Stimulated activated CD8-positive, alpha-beta memory T cell treated with anti-CD3 and anti-CD28 coated beads, Interleukin-7, amount 100 ng/mL, for 4 hours (primary cell): ENCODE results near the gene CD82.

Experiments
- DNase-seq, 2 donors: peaks; one replicate each; pipeline ENCODE4 v3.0.0-alpha.2; 2020; ENCODE audit warnings: low read depth in 2 of 2

The CD82 gene

DNA sequence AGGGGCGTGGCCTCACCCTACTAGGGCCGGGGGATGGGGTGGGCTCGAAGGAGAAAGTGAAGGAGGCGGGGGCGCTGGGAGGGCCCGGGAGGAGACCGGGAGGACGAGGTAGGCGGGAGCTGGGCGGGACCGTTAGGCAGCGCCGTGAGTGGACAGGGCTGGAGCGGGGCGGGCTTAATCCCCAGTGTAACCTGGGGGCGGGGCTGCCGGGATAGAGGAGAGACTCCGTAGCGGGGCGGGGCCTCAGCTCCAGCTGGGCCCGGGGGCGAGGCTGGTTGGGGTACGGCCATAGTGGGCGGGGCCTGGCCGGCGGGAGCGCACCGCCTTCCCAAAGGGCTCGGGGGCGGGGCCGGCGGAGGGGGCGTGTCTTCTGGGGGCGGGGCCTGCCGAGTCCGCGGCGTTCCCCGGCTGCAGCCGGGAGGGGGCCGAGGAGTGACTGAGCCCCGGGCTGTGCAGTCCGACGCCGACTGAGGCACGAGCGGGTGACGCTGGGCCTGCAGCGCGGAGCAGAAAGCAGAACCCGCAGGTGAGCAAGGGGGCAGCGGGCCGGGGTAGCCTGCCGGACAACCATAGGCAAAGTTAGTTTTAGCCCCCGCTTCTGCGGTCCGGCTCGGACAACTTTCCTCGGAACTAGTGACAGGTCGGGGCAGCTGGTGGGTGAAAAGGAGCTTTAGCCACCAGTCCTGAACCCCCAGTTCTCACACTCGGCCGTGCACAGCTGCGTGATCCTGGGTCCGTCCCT is at the start of gene CD82:
Gene CD82 (plus strand): TSS at position 453 of the 742 bp plus-strand sequence. CDS start 29,000 bp downstream, outside the sequence.
- DNase-seq: peak; percentile 92 to 97

DNA sequence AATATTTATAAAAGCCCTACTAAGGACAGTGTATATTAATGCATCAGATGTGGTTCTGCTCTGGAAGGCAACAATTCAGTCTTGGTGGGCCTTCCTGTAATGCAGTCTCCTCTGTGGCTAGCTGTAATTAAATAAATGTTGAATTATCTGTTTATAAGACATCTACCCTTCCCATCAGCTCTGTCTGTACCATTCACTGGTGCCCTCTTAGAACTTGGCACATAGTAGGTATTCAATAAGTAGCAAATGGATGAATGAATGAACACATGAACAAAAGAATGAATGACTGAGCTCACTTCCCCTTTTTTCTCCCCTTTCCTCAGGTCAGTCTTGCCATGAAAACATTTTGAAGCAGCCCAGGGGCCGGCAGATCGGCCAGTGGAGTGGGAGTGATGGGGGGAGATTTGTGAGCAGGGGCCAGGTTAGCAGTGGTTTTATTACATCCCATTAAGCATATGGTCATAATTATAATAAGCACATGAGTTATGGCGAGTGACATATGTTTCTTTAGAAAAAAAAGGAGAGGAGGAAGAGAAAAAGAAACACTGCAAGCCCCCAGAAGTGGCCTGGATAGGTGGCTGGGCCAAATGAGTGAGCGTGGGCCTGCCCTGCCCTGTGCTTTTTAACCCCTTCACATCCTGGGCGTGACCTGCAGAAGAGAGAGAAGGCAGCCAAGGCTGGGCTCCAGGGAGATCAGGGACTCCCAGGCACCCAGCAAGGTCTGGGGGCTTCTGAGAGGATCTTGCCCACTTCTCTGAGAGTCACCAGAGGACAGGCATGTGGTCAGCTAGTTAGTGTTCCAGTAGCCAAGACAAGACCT is 48.6 kb upstream of the CD82 start:
- no peak for DNase-seq

DNA sequence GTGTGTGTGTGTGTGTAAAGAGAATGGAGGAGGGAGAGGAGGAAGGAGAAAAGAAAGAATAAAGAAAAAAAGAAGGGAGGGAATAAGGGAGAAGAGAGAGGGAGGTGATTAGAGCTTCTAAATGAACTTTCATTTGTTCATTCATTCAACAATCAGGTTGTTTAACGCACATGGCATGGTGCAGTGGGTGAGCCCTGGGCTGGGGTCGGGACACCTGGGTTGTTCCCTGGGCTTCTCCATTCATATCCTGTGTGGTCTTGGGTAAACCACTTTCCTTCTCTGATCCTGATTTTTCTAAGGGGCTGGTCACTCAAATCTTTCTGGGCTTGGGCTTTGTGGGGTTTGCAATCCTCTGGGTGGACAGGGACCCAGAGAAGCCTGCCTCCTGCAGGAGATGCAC is 47.9 kb upstream of the CD82 start:
- no peak for DNase-seq

DNA sequence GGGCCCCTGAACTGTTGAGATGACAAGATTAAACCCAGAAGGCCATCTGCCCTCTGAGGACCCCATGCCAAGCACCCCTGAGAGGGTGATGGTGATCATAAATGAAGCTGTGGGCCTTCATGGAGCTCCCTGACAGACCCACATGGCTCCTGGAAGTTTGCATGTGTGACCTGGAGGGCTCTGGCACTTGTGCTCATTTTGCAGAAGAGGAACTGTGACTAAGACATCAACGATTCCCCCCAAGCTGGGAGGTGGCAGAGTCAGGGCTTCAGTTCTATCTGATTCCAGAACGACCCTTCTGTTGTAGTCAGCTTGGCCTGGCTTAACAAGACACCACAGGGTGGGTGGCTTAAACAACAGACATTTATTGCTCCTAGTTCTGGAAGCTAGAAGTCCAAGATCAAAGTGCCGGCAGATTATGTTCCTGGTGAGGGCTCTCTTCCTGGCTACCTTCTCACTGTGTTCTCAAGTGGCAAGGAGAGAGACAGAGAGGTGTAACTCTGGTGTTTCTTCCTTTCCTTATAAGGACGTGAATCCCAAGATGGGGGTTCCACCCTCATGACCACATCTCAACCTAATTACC is 46.4 kb upstream of the CD82 start:
- DNase-seq: no peak

DNA sequence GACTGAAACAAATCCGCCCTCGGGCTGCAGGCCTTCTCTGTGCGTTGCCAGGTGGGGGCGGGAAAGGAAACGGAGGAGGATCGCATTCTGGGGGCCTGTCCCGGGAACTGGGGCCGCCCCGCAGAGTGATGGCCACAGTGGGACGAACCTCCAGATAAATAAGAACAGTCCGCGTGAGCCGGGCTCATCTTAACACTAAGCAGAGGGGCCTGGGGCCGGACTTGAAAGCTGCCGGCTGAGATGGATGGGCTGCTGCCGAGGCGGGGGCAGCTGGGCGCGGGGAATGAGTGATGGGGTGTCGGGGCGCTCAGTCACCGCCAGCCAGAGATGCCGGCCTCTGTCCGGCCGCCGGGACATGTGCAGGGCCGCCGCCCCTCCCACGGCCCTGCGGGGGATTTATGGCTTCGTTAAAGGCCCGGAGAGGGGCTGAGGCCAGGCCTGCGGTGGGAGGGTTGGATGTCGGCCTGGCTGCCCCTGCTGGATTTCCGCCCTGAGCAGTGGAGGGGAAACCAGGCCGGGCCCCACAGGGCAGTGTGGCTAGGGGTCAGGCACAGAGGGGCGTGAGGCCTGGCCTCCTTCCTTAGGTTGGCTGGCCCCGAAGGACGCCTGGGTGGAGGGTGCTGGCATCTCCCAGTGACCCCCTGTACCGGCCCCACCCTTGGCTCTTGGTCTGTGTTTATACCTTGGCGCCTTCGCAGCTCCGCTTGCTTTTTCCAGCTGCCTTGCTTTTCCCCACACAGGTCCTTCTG is 45.3 kb upstream of the CD82 start:
- no peak for DNase-seq

DNA sequence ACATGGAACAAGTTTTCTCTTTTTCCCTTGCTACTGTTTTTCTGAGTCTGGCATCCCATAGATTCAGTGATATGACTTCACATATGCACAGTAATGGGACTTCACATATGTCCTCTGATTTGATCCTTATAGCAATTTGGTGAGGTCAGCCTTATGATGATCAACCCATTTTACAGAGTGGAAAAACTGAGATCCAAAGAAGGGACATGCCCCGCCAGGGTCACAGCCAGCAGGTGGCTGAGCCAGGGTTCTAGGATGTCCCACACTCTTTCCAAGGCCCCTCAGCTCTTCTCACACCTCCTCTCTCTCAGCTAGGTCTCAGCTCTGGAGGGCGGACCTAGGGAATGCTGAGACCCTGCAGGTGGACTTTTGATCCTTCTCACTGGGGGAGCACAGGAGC is 44.3 kb upstream of the CD82 start:
- DNase-seq: no peak

DNA sequence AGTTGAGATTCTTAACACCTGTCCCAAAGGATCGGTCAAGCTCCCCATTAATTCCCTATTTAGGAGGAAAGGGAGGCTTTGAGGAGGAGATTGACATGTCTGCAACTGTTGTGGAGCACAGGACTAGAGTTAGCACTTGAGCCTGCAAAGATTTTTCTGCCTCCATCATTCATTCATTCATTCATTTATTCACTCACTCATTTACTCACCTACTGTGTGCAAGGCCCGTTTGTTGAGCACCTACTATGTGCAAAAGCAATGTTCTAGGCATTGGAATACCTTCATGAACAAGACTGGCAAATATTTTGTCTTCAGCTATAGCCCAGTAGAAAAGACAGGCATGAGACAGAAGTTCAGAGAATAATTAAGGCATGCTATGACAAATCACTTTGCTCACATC is 43.2 kb upstream of the CD82 start:
- no peak for DNase-seq

- no peak for DNase-seq
Measured at GRCh38 chr11:44524346-44524745, 41.1 kb upstream of the CD82 start.

- DNase-seq: no peak
Measured at GRCh38 chr11:44524751-44525201, 40.7 kb upstream of the CD82 start.

DNA sequence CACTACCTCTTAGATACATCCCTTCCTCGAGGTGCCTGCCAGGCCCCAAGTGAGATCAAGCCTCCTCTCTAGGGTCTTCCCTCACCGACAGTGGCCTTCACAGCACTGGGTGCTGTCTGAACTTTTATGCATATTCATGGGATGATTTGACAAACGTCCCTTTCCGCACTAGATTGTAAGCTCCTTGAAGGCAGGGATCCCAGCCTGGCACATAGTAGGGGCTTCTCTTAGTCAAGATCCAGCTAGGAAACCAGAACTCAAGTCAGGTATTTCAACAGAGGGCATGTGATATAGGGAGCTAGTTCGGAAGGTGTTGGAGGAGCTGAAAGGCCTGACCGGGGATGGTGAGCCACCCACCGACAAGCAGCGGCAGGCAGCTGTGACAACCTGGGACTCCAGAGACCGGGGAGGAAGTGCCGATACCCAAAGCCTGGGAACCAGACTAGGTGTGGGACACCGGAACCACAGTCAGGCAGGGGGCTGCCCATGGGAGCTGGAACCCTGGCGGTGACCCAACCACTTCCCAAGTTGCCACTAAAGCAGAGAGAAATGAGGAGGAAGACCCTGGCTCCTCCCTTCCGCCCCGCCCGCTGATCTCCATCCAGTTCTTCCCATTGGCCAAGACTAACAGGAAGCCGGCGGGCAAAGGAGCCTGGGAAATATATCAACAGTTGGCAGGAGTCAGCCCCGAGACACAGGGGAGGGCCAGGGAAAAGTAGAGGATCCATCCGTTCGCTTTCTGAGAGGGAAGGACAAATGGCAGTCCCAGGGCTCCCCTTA is 39.8 kb upstream of the CD82 start:
- no peak for DNase-seq

DNA sequence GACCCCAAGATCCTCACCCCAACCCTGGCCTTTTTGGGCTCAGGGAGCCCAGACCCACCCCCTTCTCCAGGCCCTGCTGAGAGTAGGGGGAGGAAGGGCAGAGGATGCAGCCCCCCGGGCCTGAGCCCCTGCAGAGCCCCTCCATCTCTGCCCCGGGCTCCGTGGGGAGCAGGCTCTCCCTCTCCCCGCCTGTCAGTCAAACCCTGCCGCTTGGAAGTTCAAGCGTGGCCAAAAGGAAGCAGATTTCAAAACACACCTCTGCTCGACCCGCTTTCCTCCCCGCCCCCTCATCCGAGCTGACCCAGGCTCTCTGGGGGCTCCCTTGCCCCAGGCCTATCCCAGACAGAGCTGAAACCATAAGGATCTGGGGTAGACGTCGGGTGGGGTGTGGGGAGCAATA is 39.0 kb upstream of the CD82 start:
- DNase-seq: no peak

DNA sequence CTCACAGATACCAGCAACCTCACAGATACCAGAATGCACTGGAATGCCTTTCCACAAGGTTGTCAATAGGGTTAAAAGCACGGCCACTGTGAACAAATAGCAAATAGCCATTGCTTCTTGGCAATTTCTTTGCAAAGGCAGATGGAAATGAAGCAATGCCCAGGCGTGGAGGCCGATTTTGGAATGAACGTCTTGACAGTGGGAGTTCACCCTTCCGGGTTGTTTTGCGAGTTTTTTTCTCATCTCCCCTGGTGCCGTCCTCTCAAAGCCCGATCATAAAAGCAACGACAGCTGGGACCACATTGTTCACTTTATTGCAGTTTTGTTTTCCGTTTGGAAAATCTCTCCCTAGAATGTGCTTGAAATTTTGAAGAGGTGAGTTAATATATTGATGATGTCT is 38.0 kb upstream of the CD82 start:
- DNase-seq: no peak

DNA sequence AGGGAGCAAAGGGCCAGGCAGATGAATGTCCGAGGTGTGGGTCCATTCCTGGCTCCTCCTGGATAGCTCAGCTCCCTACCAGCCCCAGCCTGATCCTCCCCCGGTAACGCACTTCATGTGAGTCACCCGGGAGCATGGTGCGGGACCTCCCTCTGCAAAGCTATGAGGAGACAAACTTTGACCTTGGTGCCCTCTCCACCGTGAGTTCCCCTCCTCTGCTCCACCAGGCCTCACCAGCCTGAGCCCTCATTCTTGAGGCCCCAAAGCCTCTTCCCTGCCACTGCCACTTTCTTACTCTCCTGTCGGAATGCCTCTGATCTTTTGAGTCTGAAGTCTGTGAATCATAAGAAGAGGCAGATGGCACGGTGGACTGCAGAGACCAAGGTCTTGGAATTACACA is 37.4 kb upstream of the CD82 start:
- no peak for DNase-seq

GRCh38 chr11:44528581-44528980 is 36.9 kb upstream of the CD82 start:
- no peak for DNase-seq

- DNase-seq: no peak
Measured at GRCh38 chr11:44529895-44530412, 35.5 kb upstream of the CD82 start.

DNA sequence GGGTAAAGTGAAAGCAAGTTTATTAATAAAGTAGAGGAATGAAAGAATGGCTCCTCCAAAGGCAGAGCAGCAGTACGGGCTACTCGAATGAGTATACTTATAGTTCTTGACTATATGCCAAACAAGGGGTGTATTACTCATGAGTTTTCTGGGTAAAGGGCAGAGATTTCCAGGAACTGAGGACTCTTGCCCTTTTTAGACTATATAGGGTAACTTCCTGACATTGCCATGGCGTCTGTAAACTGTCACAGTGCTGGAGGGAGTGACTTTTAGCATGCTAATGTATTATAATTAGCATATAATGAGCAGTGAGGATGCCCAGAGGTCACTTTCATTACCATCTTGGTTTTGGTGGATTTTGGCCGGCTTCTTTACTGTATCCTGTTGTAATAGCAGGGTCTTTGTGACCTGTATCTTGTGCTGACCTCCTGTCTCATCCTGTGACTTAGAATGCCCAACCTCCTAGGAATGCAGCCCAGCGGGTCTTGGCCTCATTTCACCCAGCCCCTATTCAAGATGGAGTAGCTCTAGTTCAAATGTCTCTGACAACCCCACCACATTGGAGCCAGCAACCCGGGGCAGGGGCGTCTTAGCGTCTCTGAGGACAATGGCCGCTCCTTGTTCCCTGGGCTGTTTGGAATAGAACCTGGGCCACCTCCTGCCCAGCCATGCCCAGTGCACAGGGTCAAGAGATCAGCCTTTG is 34.9 kb upstream of the CD82 start:
- DNase-seq: no peak

DNA sequence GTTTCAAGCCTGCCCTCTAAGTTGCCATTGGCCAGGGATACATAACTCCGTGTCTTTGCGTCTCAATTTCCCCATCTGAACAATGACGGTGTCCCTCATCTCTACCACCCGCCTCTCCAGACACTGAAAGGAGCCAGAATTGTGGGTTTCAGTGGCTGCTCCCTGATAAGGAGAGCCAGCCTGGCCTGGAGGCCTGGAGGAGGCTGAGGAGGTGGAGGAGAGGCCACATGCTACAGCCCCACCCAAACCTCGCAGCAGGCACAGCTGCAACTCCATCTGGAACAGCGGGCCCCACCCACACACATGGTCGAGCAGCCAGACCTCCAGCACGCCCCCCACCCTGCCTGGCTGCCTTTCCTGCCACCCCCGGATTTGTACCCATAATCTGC is 34.4 kb upstream of the CD82 start:
- DNase-seq: no peak

GRCh38 chr11:44531636-44532035 is 33.8 kb upstream of the CD82 start:
- DNase-seq: no peak

- no peak for DNase-seq
Measured at GRCh38 chr11:44532809-44533208, 32.7 kb upstream of the CD82 start.

DNA sequence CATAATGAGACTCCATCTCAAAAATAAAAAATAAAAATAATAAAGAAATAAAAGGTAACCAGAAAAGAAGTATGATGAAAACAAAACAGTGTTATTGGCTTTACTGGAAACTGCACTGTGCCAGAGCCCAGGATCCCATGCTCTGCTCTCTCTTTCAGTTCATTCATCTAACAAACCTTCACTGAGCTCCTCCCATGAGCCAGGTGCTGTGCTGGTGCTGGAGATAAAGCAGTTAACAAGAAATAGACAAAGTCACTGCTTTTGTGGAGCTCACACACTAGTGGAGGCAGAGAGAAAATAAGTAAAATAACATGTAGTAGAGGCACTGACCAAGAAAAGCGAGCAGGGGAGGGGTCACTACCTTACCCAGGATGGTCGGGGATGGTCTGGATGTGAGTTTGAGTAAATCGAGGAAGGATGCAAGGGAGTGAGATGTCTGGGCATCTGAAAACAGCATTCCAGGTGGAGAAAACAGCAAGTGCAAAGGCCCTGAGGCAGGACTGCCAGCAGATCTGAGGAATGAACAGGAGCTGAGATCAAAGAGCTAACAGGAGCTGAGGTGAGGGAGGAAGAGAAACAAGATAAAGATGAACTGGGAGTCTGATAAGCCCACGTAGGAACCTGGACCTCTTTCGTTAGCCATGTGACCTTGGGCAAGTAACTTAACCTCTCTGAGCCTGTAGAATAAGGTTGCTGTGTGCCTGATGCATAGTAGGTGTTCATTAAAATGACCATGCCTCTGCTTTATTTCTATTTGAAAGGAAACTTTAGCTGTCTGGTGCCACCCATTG is 31.3 kb upstream of the CD82 start:
- DNase-seq: no peak
